Measurements from ENCODE around the gene PPP4R4.

The PPP4R4 gene

GRCh38 chr14:94307410-94307992, 133.4 kb downstream of the PPP4R4 start:
- DNase-seq (ENCODE audit: low spot score): no peak
- TF ChIP-seq CTCF (IDR thresholded peaks at IDR 0.05; ENCODE audit: extremely low read depth, insufficient read depth, missing control alignments): no peak
- in situ Hi-C loops (cut with MboI; ENCODE audit: low pct_unique_long_range_greater_than_20kb, low sequenced_read_pairs, unreplicated experiment): no loop called here

DNA sequence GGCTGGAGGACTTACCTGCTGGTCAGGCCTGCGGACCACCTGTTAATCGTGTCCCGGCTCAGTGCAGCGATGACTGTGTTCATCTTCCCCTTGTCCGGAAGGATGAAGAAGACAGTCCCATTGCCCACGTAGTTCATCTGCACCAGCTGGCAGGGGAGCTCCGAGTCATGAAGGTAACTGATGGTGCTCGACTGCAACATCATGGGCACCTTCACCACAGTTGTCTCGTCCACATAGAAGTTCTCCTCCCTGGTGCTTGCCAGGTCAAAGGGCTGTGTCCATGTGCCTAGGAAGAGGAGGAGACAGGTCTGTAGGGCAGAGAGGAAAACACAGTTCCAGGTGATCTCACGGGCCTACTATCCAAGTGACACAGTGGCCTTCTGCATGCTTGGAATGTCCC, 135.6 kb downstream of the PPP4R4 start:
- TF ChIP-seq CTCF (IDR thresholded peaks at IDR 0.05; ENCODE audit: extremely low read depth, insufficient read depth, missing control alignments): no peak
- in situ Hi-C loops (cut with MboI; ENCODE audit: low pct_unique_long_range_greater_than_20kb, low sequenced_read_pairs, unreplicated experiment): no loop called here
- no peak for DNase-seq (ENCODE audit: low spot score)

DNA sequence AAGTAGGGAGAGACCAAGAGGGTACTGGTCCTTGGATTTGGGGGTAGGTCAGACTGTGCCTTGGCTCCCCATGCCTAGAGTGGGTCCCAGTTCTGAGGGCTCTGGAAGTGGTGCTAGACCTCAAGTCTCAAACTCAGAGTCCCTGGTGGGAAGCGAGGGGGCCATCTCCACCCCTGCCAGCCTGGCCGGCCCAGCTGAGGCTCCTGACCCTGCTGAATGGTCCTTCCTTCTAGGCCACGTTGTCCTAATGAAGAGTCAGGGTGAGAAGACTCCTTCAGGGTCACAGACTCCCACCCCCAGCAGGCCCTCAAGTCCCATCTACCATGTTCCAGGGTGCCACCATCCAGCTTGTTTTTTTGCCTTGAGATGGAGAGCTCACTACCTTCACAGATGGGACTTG, 136.1 kb downstream of the PPP4R4 start:
- in situ Hi-C loops (cut with MboI; ENCODE audit: low pct_unique_long_range_greater_than_20kb, low sequenced_read_pairs, unreplicated experiment): no loop called here
- TF ChIP-seq CTCF (IDR thresholded peaks at IDR 0.05; ENCODE audit: extremely low read depth, insufficient read depth, missing control alignments): no peak
- no peak for DNase-seq (ENCODE audit: low spot score)

GRCh38 chr14:94312481-94313246, 138.5 kb downstream of the PPP4R4 start:
- no peak for TF ChIP-seq CTCF (IDR thresholded peaks at IDR 0.05; ENCODE audit: extremely low read depth, insufficient read depth, missing control alignments)
- DNase-seq (ENCODE audit: low spot score): no peak
- in situ Hi-C loops (cut with MboI; ENCODE audit: low pct_unique_long_range_greater_than_20kb, low sequenced_read_pairs, unreplicated experiment): no loop called here

GRCh38 chr14:94313991-94314655, 140.0 kb downstream of the PPP4R4 start:
- in situ Hi-C loops (cut with MboI; ENCODE audit: low pct_unique_long_range_greater_than_20kb, low sequenced_read_pairs, unreplicated experiment): no loop called here
- no peak for DNase-seq (ENCODE audit: low spot score)
- TF ChIP-seq CTCF (IDR thresholded peaks at IDR 0.05; ENCODE audit: extremely low read depth, insufficient read depth, missing control alignments): no peak

GRCh38 chr14:94314890-94315289, 140.8 kb downstream of the PPP4R4 start:
- no peak for DNase-seq (ENCODE audit: low spot score)
- in situ Hi-C loops (cut with MboI; ENCODE audit: low pct_unique_long_range_greater_than_20kb, low sequenced_read_pairs, unreplicated experiment): no loop called here
- no peak for TF ChIP-seq CTCF (IDR thresholded peaks at IDR 0.05; ENCODE audit: extremely low read depth, insufficient read depth, missing control alignments)
